ENCODE results near the gene LCP1. TPM values are rescaled to one million over a fixed set of nuclear protein-coding genes. Genes with fewer than 3 reads are reported as not detected.
A peak's percentile ranks its signal among the peaks of the same experiment; 100 is the strongest.

LCP1 gene
- total RNA-seq, 1 experiment from 2014 or later, result 9.1 TPM

DNA sequence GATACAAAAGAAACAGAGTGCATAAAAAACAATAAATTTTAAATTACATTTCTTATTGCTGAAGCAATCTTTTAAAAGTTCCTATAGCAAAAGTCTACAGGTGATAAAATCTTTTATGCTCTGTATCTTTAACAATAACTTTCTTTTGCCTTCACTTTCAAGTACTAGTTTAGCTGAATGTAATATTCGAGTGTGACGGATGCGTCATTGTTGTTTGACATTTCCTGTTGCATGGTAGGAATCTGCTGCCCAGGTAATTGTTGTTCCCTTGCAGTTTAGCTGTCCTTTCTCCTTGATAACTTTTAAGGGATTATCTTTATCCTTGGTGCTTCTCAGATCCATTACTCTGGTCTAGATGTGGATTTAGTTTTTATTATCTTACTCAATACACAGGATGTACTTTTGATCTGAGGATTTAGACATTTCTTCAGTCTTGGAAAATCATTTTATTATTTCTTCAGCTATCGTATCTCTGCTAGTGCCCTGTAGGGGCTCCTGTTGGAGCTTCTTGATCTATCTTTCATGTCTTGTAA lies 75.1 kb downstream of the LCP1 start:
- POLR2A ChIA-PET (ENCODE audit: low non-redundant PET), result interaction anchor here (0.5 to 0.8 kb wide), 5 partner anchors 9 to 88 kb away, joined by 3 to 5 read pairs (median 3); no protein-coding TSS in a partner anchor
- peak; percentile 88 for DNase-seq (ENCODE audit: low spot score)
- intact Hi-C loops (cut with micrococcal nuclease; ENCODE audit: unreplicated experiment), result no loop called here
- no peak for TF ChIP-seq EZH2 (IDR thresholded peaks at IDR 0.05; ENCODE audit: borderline replicate concordance, low read depth, low read length, poor library complexity, severe bottlenecking)
- TF ChIP-seq, protein P1, sequence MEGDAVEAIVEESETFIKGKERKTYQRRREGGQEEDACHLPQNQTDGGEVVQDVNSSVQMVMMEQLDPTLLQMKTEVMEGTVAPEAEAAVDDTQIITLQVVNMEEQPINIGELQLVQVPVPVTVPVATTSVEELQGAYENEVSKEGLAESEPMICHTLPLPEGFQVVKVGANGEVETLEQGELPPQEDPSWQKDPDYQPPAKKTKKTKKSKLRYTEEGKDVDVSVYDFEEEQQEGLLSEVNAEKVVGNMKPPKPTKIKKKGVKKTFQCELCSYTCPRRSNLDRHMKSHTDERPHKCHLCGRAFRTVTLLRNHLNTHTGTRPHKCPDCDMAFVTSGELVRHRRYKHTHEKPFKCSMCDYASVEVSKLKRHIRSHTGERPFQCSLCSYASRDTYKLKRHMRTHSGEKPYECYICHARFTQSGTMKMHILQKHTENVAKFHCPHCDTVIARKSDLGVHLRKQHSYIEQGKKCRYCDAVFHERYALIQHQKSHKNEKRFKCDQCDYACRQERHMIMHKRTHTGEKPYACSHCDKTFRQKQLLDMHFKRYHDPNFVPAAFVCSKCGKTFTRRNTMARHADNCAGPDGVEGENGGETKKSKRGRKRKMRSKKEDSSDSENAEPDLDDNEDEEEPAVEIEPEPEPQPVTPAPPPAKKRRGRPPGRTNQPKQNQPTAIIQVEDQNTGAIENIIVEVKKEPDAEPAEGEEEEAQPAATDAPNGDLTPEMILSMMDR (conservative IDR thresholded peaks at IDR 0.05; ENCODE audit: low read depth, low read length), result peak; percentile 33; the same call in 1 of the 2 replicates
- H3K9me3 ChIP-seq (ENCODE audit: low read depth, low read length, poor library complexity, severe bottlenecking), result no peaks in the 10 kb centered on the region
- peaks cover 60% of the 10 kb centered on the region for H3K4me1 ChIP-seq (ENCODE audit: insufficient read depth, low read length, poor library complexity, severe bottlenecking)
- no peaks in the 10 kb centered on the region for H3K27me3 ChIP-seq (replicated peaks; ENCODE audit: insufficient read depth, low read depth, low read length, poor library complexity)
- CTCF ChIA-PET, result no interaction called here
- H3K36me3 ChIP-seq (ENCODE audit: insufficient read depth, low read length, poor library complexity, severe bottlenecking), result peaks cover 5% of the 10 kb centered on the region
- peak overlapping the region; percentile 86 for H3K27ac ChIP-seq (ENCODE audit: low read depth, low read length, poor library complexity, severe bottlenecking)
- BruUV-seq (replicated peaks), result no TSS peak
- peak overlapping the region; percentile 29 for H3K4me3 ChIP-seq (ENCODE audit: low read depth, low read length, poor library complexity, severe bottlenecking)

DNA sequence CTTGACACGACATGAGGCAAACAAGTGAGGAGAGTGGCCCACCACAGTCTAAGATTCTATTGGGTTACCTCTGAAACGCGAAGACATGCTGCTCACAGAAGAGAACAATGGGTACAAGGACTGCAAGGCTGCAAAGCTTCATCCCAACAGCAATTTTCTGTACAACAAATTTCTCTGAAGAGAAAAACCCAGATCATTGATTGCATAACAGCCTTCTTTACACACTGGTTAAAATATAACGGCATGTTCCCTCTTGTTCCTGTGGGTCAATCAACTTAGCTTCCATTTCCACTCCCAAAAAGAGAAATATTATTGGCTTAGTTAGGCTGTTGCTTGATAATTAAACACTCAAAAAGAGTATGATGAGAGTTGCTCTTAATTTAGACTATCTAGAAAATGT lies 77.1 kb downstream of the LCP1 start, which contains the start of gene CPB2:
Gene CPB2 (minus strand): TSS at position 166 of the 400 bp plus-strand sequence. CDS start 24 bp downstream, at position 142.
- Histone ChIP-seq H3K27me3 (replicated peaks; ENCODE audit: insufficient read depth, low read depth, low read length, poor library complexity) (no peaks in the 10 kb centered on the region), H3K4me1 (ENCODE audit: insufficient read depth, low read length, poor library complexity, severe bottlenecking) (peaks cover 73% of the 10 kb centered on the region), H3K9me3 (ENCODE audit: low read depth, low read length, poor library complexity, severe bottlenecking) (no peaks in the 10 kb centered on the region), H3K36me3 (ENCODE audit: insufficient read depth, low read length, poor library complexity, severe bottlenecking) (no peaks in the 10 kb centered on the region), H3K4me3 (ENCODE audit: low read depth, low read length, poor library complexity, severe bottlenecking) (no peak within 1 kb of the TSS), H3K27ac (ENCODE audit: low read depth, low read length, poor library complexity, severe bottlenecking) (peak within 1 kb of the TSS; percentile 86)
- BruUV-seq (replicated peaks), result no TSS peak
- intact Hi-C loops (cut with micrococcal nuclease; ENCODE audit: unreplicated experiment), result no loop called here
- ChIA-PET POLR2A (ENCODE audit: low non-redundant PET) (no interaction called here), CTCF (no interaction called here)
- no peak for DNase-seq (ENCODE audit: low spot score)
- TF ChIP-seq, protein P1 (conservative IDR thresholded peaks at IDR 0.05; ENCODE audit: low read depth, low read length), result no peak
- TF ChIP-seq EZH2 (IDR thresholded peaks at IDR 0.05; ENCODE audit: borderline replicate concordance, low read depth, low read length, poor library complexity, severe bottlenecking), result no peak

DNA sequence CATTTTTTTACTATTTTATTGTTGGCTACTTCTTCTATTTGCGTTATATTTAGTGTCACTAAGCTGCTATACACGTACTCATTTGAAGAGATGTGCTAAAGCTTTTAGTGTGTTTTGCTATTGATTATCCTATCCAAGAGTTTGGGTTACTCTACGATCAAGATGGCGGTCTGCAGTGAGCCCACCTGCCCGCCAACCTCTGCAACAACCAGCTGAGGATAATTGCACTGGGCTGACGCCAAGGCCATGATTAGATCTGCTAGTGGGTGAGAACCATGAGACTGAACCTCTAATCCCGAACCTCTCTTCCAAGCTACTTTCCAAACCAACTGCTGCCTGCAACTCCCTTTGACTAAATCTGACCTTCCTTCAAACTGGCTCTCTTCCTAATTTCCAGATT lies 78.9 kb downstream of the LCP1 start:
- Histone ChIP-seq H3K9me3 (ENCODE audit: low read depth, low read length, poor library complexity, severe bottlenecking) (no peaks in the 10 kb centered on the region), H3K27me3 (replicated peaks; ENCODE audit: insufficient read depth, low read depth, low read length, poor library complexity) (no peaks in the 10 kb centered on the region), H3K27ac (ENCODE audit: low read depth, low read length, poor library complexity, severe bottlenecking) (peak overlapping the region; percentile 76), H3K36me3 (ENCODE audit: insufficient read depth, low read length, poor library complexity, severe bottlenecking) (peaks cover 7% of the 10 kb centered on the region), H3K4me3 (ENCODE audit: low read depth, low read length, poor library complexity, severe bottlenecking) (no peak overlapping the region), H3K4me1 (ENCODE audit: insufficient read depth, low read length, poor library complexity, severe bottlenecking) (peaks cover 55% of the 10 kb centered on the region)
- ChIA-PET CTCF (no interaction called here), POLR2A (ENCODE audit: low non-redundant PET) (no interaction called here)
- DNase-seq (ENCODE audit: low spot score), result no peak
- BruUV-seq (replicated peaks), result no TSS peak
- TF ChIP-seq, protein P1 (conservative IDR thresholded peaks at IDR 0.05; ENCODE audit: low read depth, low read length), result no peak
- TF ChIP-seq EZH2 (IDR thresholded peaks at IDR 0.05; ENCODE audit: borderline replicate concordance, low read depth, low read length, poor library complexity, severe bottlenecking), result no peak
- intact Hi-C loops (cut with micrococcal nuclease; ENCODE audit: unreplicated experiment), result no loop called here

Measured in A673 (cell line).